CD14-positive monocyte (primary cell): ENCODE results near the gene ENOPH1. TPM values are rescaled to one million over a fixed set of nuclear protein-coding genes. Genes with fewer than 3 reads are reported as not detected.

ENCODE experiments used
- DNase-seq, 3 donors: peaks; one replicate each; pipeline ENCODE4 v3.0.0-alpha.2; 2011 to 2022
- H2AFZ ChIP-seq: 2 replicates; pipeline ENCODE4 v1.6.0; 2012; ENCODE audit warnings: mild to moderate bottlenecking, low read depth, low read length, inconsistent platforms; ENCODE audit not compliant: insufficient read depth, poor library complexity, severe bottlenecking
- H3K27ac ChIP-seq, 2 donors: 1 replicate in 1 of 2; 2 replicates in 1 of 2; pipeline ENCODE4 v1.5.1; 2012 to 2013; ENCODE audit warnings: low read length in 2 of 2, control low read depth in 1 of 2, inconsistent platforms in 1 of 2, low read depth in 1 of 2, mild to moderate bottlenecking in 1 of 2
- H3K27me3 ChIP-seq, 2 donors: one replicate each; pipeline versions ENCODE4 v1.6.0 to v1.6.1; 2011 to 2013; ENCODE audit warnings: low read length in 2 of 2; ENCODE audit not compliant: control insufficient read depth in 2 of 2, insufficient read depth in 2 of 2
- H3K36me3 ChIP-seq, 2 donors: replicated peaks in 1 of 2; 1 replicate in 1 of 2; 2 replicates in 1 of 2; pipeline versions ENCODE4 v1.5.1 to v1.6.1; 2012 to 2013; ENCODE audit warnings: low read length in 2 of 2, control low read depth in 1 of 2, inconsistent platforms in 1 of 2, mild to moderate bottlenecking in 1 of 2; ENCODE audit not compliant: insufficient read depth in 2 of 2, control insufficient read depth in 1 of 2
- H3K4me1 ChIP-seq, 2 donors: 1 replicate in 1 of 2; 2 replicates in 1 of 2; pipeline versions ENCODE4 v1.5.1 to v1.6.1; 2012 to 2013; ENCODE audit warnings: low read length in 2 of 2, control low read depth in 1 of 2, inconsistent platforms in 1 of 2, mild to moderate bottlenecking in 1 of 2, moderate library complexity in 1 of 2; ENCODE audit not compliant: insufficient read depth in 2 of 2, control insufficient read depth in 1 of 2
- H3K4me2 ChIP-seq: replicated peaks from 2 replicates; pipeline ENCODE3; 2012; ENCODE audit warnings: low read length, moderate library complexity, mild to moderate bottlenecking; ENCODE audit not compliant: poor library complexity, severe bottlenecking; ENCODE audit errors: extremely low read depth
- H3K4me3 ChIP-seq, 3 experiments: fragments of 200-600 bp in 1 of 3; sonication (generic) in 1 of 3; replicated peaks in 1 of 3; 1 replicate in 2 of 3; 2 replicates in 1 of 3; pipeline ENCODE4 v1.5.1; 2011 to 2013; ENCODE audit warnings: low read length in 3 of 3, mild to moderate bottlenecking in 3 of 3, control low read depth in 2 of 3, low read depth in 2 of 3, inconsistent platforms in 1 of 3, moderate library complexity in 1 of 3
- H3K79me2 ChIP-seq: 2 replicates; pipeline ENCODE4 v1.6.0; 2012; ENCODE audit warnings: mild to moderate bottlenecking, control low read depth, inconsistent platforms, low read length, moderate library complexity; ENCODE audit not compliant: insufficient read depth
- H3K9ac ChIP-seq: 2 replicates; pipeline ENCODE4 v1.6.0; 2017; ENCODE audit warnings: low read length, mild to moderate bottlenecking; ENCODE audit not compliant: insufficient read depth, poor library complexity, severe bottlenecking
- H3K9me3 ChIP-seq, 2 donors: replicated peaks in 1 of 2; 1 replicate in 1 of 2; 2 replicates in 1 of 2; pipeline versions ENCODE4 v1.5.1 to v1.6.1; 2012 to 2013; ENCODE audit warnings: low read length in 2 of 2, control low read depth in 1 of 2; ENCODE audit not compliant: control insufficient read depth in 1 of 2, insufficient read depth in 1 of 2
- H4K20me1 ChIP-seq: 2 replicates; pipeline ENCODE4 v1.6.0; 2012; ENCODE audit warnings: mild to moderate bottlenecking, low read length, control low read depth, moderate library complexity; ENCODE audit not compliant: insufficient read depth
- H3K27ac Mint-ChIP-seq, 7 donors: one replicate each; pipeline ENCODE4 v1.8.0; 2020; ENCODE audit warnings: mild to moderate bottlenecking in 7 of 7, mixed read lengths in 7 of 7, moderate library complexity in 6 of 7, inconsistent platforms in 2 of 7
- H3K27me3 Mint-ChIP-seq, 3 donors: one replicate each; pipeline ENCODE4 v1.8.0; 2021 to 2022; ENCODE audit warnings: low read depth in 3 of 3, mild to moderate bottlenecking in 3 of 3, mixed read lengths in 3 of 3, moderate library complexity in 3 of 3, inconsistent platforms in 1 of 3
- H3K36me3 Mint-ChIP-seq, 2 donors: one replicate each; pipeline ENCODE4 v1.8.0; 2020; ENCODE audit warnings: mixed read lengths in 2 of 2, inconsistent platforms in 1 of 2, mild to moderate bottlenecking in 1 of 2
- H3K4me1 Mint-ChIP-seq: one replicate; pipeline ENCODE4 v1.8.0; 2020; ENCODE audit warnings: mild to moderate bottlenecking, mixed read lengths
- H3K4me3 Mint-ChIP-seq, 2 donors: one replicate each; pipeline ENCODE4 v1.8.0; 2020; ENCODE audit warnings: mild to moderate bottlenecking in 2 of 2, mixed read lengths in 2 of 2, moderate library complexity in 1 of 2
- H3K9me3 Mint-ChIP-seq, 7 donors: one replicate each; pipeline ENCODE4 v1.8.0; 2020 to 2022; ENCODE audit warnings: mixed read lengths in 7 of 7, mild to moderate bottlenecking in 6 of 7, moderate library complexity in 6 of 7, inconsistent platforms in 2 of 7
- CTCF ChIP-seq: fragments of 200-600 bp; IDR thresholded peaks from one replicate; pipeline ENCODE4 v1.8.0; 2022; ENCODE audit warnings: antibody characterized with exemption, mild to moderate bottlenecking
- WGBS: methylation state at CpG from one replicate; pipeline ENCODE4 v1.1.5; 2013; ENCODE audit warnings: missing lambda C conversion rate; ENCODE audit not compliant: insufficient coverage; 5-methylcytosine and 5-hydroxymethylcytosine counted together
- intact Hi-C, 2 donors: fragments of 100-400 bp; cut with micrococcal nuclease; formaldehyde crosslinking; loops; one replicate each; pipeline versions ENCODE4 v1.15.0 to v1.15.1; 2023
- polyA plus RNA-seq, 3 donors: library from polyadenylated mRNA; depleted of rRNA in 1 of 3; unstranded in 2 of 3; stranded (reverse) in 1 of 3; fragments of 300-500 nt in 2 of 3; fragments of >200 nt in 1 of 3; fragmentation: Illumina TruSeq in 2 of 3; gene quantifications; 1 replicate in 2 of 3; 2 replicates in 1 of 3; pipeline ENCODE4 v1.2.3, GENCODE V29; 2012 to 2021

ENOPH1 gene
- polyA plus RNA-seq, 3 donors = 6.1 to 23.4 (median 22.0) TPM

DNA sequence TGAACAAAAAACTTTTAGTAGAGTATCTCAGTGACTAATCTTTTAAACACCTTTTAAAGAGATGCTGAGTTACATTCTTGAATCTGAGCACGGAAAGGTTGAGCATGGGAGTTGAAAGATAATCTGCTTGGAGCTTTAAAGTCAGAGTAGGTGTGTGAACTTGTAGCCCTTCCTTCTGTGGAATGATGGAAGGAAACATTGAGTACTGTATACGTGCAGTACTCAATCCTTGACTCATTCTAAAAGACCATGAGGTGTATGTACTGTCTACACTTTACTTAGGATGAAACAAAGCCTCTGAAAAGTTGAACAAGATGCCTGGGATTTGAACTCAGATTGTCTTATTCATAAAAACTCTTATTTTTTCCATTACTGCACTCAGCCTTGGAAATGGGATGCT, 3.4 kb downstream of the ENOPH1 start:
- TF ChIP-seq CTCF = no peak
- peaks cover 12 to 29% of the 10 kb centered on the region in 2 donors for H3K36me3 Mint-ChIP-seq
- no CpG with 5 or more reads among the region's 2 CpGs for WGBS
- Histone ChIP-seq H3K27ac (peak overlapping the region in 1 of 2 donors; percentile 8), H3K36me3 (no peaks in the 10 kb centered on the region), H3K4me2 (no peak overlapping the region), H3K4me1 (peaks cover 8 to 15% of the 10 kb centered on the region in 2 donors), H3K9me3 (no peaks in the 10 kb centered on the region), H4K20me1 (peaks cover 38% of the 10 kb centered on the region), H3K9ac (no peak overlapping the region), H3K79me2 (peaks cover 89% of the 10 kb centered on the region), H3K4me3 (no peak overlapping the region), H3K27me3 (no peaks in the 10 kb centered on the region), H2AFZ (no peak overlapping the region)
- intact Hi-C loops = loop anchor here (10.0 kb wide), 2 partner anchors 149 to 471 kb away; partner anchors contain the start of gene THAP9 (in 1 of the 2)
- H3K4me1 Mint-ChIP-seq = peaks cover 32% of the 10 kb centered on the region
- no peaks in the 10 kb centered on the region for H3K27me3 Mint-ChIP-seq
- DNase-seq = no peak
- no peak overlapping the region for H3K27ac Mint-ChIP-seq
- no peak overlapping the region for H3K4me3 Mint-ChIP-seq
- peaks cover 0 to 2% (median 0%) of the 10 kb centered on the region in 7 donors for H3K9me3 Mint-ChIP-seq

GRCh38 chr4:82434949-82435348, 4.6 kb downstream of the ENOPH1 start:
- H2AFZ ChIP-seq = no peak overlapping the region
- H3K79me2 ChIP-seq = peaks cover 96% of the 10 kb centered on the region
- intact Hi-C loops = loop anchor here (10.0 kb wide), 2 partner anchors 150 to 470 kb away; partner anchors contain the start of gene THAP9 (in 1 of the 2)
- H3K9me3 Mint-ChIP-seq = peaks cover 0 to 2% (median 0%) of the 10 kb centered on the region in 7 donors
- peaks cover 37% of the 10 kb centered on the region for H3K4me1 Mint-ChIP-seq
- H3K27ac ChIP-seq = no peak overlapping the region
- DNase-seq = no peak
- no peak for TF ChIP-seq CTCF
- peaks cover 12 to 29% of the 10 kb centered on the region in 2 donors for H3K36me3 Mint-ChIP-seq
- no peaks in the 10 kb centered on the region for H3K36me3 ChIP-seq
- no peaks in the 10 kb centered on the region for H3K27me3 ChIP-seq
- peaks cover 37% of the 10 kb centered on the region for H4K20me1 ChIP-seq
- H3K27ac Mint-ChIP-seq = no peak overlapping the region
- H3K4me3 Mint-ChIP-seq = no peak overlapping the region
- no peaks in the 10 kb centered on the region for H3K27me3 Mint-ChIP-seq
- H3K4me2 ChIP-seq = no peak overlapping the region
- H3K4me3 ChIP-seq = no peak overlapping the region
- H3K9me3 ChIP-seq = no peaks in the 10 kb centered on the region
- peaks cover 8 to 15% of the 10 kb centered on the region in 2 donors for H3K4me1 ChIP-seq
- no CpG with 5 or more reads among the region's 7 CpGs for WGBS
- no peak overlapping the region for H3K9ac ChIP-seq
